ENCODE measurements around the gene CS.
"Not testable (repeated sequence)": the region's sequence is repeated elsewhere in the genome, so short reads cannot be mapped to it uniquely, and the experiment has no call there.

Gene CS

DNA sequence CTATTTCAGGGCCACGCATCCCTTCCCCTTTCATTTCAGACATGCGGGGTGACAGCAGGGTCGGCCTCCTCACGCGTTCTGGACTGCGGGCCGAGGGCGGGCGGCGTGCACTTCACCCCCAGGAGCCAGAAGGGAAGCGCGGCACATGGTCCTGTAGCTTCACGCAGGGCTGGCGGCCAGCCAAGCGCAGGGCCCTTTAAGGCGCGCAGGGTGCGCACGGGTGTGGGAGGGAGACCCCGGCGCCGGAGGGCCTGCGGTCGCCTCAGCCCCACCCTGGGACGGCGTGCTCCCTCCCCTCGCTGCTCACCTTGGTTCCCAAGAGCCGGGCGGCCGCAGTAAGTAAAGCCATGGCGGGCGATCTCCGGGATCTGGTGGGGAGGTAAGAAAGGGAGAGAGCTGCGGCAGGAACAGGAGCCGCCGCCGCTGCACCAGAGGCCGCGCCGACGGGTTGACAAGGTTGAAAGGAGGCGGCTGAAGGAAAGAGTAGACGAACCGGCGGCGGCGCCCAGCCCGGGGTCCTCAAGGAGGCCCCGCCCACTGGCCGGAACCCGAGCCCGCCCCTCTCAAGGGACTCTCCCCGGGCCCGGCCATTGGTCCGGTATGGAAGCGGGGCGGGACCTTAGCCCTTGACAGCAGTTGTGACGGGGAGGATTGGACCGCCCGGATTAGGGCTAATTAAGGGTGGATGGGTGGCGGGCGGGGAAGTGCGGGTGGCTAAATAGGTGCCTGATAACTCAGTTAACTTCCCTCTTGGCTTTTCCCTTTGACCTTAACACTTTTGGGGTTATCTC, at the start of gene CS:
Gene CS, minus strand, starts transcription at position 478 of the 791 bp plus-strand sequence. Its CDS starts 129 bp downstream, at position 349.
- peak; percentile 99 for DNase-seq

- DNase-seq = no peak
Measured at GRCh38 chr12:56348776-56349175, 48.6 kb upstream of the CS start.

GRCh38 chr12:56347255-56347654, 47.1 kb upstream of the CS start:
- not testable (repeated sequence) for DNase-seq

DNA sequence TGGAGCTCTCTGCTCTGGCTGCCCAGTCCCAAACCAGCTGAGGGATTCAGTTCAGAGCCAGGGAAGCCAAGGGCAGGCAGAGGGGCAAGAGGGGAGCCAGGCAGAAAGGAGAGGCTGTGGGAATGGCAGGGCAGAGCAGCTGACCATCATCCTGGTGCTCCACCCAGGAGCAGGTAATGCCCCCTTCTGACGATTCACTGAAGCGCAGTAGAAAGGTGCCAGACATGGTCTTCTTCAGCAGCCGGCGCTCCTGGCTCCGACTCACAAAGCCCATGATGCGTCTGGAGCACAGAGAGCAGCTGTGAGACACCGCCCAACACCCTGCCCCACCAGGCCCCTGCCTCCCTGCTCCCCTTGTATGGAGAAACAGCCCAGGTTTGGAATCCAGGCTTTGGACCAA, 46.5 kb upstream of the CS start:
- no peak for DNase-seq

- not testable (repeated sequence) for DNase-seq
Measured at GRCh38 chr12:56342290-56342689, 42.2 kb upstream of the CS start.

DNA sequence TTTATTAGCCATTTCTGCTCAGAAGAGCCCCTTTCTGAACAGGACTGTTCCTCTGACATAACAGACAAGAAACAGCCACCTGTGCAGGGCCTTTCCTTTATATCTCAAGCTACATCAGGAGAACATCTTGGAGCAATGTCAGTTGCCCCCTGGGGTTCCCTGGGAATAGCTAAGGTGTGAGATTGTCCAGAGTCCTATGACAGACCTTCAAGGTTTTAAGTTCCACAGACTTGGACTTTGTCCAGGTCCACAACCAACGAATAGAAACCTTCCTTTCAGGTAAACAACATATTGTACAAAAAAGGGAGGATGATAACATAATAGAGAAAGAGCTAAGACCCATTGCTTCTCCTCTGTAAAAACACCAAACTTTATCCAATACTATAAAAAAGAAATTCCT, 41.5 kb upstream of the CS start:
- DNase-seq = no peak

DNA sequence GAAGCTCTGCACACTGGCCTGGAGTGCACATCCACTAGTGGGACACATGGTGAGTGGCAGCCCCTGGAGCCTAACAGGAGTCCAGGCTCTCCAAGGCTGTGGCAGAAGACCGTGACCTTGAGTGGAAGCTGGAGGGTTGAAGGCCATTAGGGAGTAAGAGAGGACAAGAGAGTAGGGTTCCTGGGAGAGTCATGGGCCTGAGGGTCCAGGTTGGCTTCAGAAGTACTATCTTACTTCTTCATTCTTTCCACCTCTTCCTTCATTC, 39.0 kb upstream of the CS start:
- DNase-seq = no peak

GRCh38 chr12:56338308-56339157, 38.4 kb upstream of the CS start, which contains the start of gene IL23A:
Gene IL23A (plus strand): TSS chr12:56338884. CDS start chr12:56339045, 161 bp downstream.
- DNase-seq = peak; percentile 89

DNA sequence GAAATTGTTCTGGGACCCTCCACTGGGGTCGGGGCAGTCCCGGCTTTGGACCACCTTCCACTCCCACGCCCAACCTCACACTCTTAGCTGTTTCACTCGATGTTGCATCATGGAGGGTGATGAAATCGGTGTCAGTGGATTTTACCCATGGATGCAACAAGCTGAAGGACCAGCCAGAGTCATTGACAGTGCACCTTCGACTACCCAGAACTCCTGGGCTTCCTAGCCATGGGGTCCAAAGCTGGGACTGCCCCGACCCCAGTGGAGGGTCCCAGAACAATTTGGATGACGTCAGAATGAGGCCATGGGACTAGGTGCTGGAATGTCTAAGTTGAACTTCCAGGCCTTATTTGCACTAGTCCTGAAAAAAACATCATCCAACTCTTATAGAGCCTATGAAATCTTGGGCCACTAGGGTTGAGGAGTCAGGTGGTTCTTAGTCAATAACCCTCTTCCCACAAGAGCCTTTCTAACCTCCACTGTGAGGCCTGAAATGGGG, 37.7 kb upstream of the CS start:
- no peak for DNase-seq

DNA sequence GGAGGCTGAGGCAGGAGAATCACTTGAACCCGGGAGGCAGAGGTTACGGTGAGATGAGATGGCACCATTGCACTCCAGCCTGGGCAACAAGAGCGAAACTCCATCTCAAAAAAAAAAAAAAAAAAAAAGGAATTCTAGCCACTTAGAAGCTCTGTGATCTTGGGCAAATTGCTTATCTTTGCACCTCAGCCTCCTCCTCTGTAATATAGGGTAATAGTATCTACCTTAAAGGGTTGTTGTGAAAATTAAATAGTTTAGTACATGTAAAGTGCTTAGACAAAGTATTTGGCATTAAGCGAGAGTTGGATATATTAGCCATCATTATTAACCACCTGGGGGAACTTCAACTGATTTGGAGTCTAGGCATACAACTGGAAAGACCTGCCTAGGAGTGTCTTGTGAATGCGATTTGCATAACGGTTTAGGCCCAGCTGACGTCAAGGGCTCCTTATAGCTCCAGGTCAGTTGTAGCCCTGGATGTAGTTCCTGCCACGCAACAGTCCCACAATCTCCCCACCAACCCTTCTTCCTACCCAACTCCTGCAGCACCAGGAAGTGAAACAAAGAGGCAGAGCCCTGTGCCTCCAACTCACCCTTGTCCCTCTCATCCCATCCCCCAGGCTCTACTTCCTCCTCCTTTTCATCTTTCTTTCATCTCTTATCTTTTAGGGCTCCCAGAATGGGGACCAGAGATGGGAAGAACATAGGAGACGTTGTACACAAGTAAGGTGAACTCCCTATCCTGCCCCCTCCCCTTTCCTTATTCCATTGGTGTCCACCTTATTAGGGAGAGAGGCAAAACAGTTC, 36.4 kb upstream of the CS start:
- DNase-seq = no peak

DNA sequence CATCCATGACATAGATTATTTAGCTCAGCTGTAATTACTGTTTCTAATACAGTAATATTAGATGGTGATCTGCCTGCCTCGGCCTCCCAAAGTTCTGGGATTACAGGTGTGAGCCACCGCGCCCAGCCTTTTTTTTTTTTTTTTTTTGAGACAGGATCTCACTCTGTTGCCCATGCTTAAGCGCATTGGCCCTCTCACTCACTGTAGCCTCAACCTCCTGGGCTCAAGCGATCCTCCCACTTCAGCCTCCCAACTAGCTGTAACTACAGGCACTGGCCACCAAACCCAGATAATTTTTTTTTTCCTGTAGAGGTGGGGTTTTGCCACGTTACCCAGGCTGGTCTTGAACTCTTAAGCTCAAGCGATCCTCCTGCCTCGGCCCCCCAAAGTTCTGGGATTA, 35.4 kb upstream of the CS start:
- DNase-seq = not testable (repeated sequence)

DNA sequence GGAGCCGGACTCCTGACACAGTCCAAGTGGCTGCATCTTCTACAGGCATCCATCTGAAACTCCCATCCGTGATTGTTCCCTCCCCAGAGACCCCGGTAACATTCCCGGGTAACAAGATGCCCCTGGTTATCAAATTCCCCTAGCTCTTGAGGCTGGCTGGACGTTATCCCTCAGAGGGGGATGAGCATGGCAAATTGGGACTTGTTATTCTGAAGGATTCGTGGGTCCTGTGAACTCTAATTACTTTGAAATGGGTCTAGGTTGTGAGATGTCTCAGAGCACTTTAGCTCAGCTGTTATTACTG, 34.3 kb upstream of the CS start:
- no peak for DNase-seq

DNA sequence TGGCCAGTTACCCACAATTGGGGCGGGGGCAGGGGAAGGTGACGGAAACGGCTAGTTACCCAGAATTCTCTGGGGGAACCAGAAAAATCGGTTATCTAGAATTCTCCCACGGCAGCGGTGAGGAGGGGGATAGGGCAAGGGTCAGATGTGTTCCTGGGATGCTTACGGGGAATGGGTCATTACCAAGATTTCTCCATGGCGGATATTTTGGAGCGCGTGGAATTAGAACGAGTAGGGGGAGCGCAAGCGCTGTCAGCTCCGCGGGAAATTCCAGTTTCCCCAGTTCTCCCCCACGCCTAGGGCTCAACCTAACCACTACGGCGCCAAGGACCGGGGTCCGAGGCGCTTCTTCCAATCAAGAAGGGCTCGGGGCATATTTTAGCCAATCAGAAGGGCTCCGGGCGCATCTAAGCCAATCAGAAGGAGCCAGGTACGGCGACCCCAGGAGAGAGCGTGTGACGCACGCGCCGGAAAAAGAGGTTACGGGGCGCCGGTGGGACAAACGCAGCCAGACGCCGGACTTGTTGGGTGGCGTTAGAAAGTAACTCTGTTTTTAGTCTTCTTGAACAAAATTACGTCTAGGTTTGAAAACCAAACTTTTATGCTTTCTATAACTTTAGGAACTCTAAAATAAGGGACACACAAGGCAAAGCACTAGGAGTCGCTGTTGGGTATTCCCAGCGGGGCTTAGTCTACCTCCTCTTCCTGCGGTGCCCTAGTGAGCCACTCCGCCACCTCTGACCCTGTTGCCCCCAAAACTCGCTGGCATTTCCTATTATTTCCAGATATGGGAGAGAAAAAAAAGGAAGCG, 33.8 kb upstream of the CS start, which contains the start of gene PAN2:
Gene PAN2, minus strand, starts transcription at position 322 of the 811 bp plus-strand sequence. CDS start 906 bp downstream, outside the sequence.
- DNase-seq = peak; percentile 94

DNA sequence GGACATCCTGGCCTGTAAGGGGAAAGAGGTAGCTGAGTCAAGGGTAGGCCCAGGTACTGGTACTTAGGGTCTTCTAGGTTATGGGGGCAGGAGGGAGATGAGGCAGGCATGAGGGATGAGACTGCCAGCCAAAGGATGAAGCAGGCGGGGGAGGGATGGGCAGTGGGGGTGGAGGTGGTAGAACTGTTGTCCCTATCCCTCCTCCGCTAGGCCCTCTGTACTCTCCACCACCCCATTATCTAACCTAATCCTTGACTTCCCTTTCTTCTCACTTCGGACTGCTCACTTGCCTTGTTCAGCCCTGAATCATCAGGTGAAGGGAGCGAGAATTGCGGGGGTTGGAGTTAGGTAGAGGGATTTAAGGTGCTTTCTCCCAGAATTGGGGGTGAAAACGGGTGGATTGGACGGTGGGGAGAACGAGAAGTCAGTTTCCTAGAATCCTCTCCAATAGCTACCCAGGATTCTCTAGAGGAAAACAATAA, 33.1 kb upstream of the CS start:
- no peak for DNase-seq

DNA sequence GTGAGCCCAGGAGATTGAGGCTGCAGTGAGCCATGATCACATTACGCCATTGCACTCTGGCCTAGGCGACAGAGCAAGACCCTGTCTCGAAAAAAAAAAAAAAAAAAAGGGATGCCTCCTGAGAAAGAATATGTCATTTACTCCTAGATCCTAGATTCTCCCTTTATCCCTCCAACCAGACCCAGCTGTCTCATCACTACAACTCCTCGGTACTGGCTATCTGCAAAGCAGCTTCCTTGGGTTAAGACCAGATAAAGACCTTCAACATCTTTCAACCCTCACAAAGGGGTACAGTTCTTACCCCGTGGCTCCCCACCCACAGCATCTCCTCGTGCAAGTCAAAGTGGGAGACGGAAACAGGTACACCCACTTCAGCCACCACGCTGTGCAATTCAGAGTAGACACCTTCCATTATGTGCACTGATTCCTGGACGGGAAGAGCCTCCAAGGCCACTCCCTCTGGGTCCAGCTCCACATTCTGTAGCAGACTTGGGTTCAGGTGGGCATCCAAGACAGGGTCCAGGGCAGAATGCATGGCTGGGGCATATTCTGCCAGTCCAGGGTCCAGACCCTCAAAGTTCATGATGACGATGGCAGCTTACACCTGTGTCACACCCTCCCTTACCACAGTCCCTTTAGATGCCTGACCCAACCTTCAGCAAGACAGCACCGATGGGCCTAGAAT, 32.5 kb upstream of the CS start:
- DNase-seq = no peak

DNA sequence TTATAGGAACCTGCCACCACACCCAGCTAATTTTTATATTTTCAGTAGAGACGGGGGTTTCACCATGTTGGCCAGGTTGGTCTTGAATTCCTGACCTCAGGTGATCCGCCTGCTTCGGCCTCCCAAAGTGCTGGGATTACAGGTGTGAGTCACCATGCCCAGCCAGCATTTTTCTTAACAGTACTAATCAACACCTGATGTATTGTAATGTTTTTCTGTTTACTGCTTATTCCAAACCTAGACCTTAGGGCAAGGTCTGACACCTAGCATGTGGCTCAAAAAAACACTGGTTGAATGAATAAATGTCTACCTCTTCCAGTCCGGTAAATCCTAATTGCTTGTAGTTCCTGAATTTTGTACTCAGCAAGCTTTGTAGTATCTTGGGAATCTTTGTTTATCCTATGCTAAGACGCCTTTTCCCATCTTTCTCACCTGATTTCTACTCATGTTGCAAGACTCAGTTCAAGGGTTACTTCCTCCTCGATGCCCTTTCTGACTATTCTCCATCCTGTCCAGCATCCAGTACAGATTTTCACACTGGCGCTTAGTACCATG, 30.9 kb upstream of the CS start:
- no peak for DNase-seq

DNA sequence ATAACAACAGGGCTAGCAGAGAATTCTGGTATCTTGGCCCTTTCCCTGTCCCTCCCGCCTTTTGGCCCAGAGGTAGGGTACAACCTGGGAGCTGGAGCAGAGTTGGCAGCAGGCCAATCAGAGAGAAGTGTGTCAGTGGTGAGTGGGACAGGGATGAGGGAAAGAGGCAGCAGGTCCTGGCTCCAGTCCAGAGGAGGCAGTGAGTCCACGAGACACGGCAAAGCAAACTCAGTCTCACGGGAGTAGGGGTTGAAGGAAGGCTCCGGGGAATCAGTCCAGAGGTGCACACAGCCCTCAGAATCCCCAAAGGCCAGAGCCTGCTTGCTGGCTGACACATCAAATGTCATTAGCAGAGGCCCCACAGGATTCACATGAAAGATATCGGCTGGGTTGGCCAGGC, 26.4 kb upstream of the CS start:
- DNase-seq = no peak

GRCh38 chr12:56326126-56326525, 26.0 kb upstream of the CS start:
- DNase-seq = no peak

GRCh38 chr12:56324206-56324605, 24.1 kb upstream of the CS start:
- DNase-seq = no peak

DNA sequence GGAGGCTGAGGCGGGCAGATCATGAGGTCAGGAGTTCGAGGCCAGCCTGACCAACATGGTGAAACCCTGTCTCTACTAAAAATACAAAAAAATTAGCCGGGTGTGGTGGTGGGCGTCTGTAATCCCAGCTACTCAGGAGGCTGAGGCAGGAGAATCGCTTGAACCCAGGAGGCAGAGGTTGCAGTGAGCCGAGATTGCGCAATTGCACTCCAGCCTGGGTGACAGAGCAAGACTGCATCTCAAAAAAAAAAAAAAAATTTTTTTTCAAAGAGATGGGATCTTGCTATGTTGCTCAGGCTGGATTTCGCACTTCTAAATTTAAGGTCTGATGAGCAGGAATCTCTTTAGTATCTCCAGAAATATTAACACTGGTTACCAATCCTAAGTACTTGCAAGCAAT, 21.5 kb upstream of the CS start:
- not testable (repeated sequence) for DNase-seq

DNA sequence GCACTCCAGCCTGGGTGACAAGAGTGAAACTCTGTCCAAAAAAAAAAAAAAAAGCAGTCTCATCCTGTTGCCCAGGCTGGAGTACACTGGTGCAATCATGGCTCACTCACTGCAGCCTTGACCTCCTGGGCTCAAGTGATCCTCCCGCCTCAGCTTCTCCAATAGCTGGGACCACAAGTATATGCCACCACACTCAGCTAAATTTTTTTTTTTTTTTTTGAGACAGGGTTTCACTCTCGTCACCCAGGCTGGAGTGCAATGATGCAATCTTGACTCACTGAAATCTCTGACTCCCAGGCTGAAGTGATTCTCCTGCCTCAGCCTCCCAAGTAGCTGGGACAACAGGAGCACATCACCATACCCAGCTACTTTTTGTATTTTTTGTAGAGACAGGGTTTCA, 20.9 kb upstream of the CS start:
- DNase-seq = no peak
